Measurements from ENCODE around the gene CEP83. TPM values are rescaled to one million over a fixed set of nuclear protein-coding genes. Genes with fewer than 3 reads are reported as not detected.
A peak's percentile ranks its signal among the peaks of the same experiment; 100 is the strongest.

CEP83 gene
- total RNA-seq, 2 donors from 2014 or later, result 23.3 to 26.3 TPM

DNA sequence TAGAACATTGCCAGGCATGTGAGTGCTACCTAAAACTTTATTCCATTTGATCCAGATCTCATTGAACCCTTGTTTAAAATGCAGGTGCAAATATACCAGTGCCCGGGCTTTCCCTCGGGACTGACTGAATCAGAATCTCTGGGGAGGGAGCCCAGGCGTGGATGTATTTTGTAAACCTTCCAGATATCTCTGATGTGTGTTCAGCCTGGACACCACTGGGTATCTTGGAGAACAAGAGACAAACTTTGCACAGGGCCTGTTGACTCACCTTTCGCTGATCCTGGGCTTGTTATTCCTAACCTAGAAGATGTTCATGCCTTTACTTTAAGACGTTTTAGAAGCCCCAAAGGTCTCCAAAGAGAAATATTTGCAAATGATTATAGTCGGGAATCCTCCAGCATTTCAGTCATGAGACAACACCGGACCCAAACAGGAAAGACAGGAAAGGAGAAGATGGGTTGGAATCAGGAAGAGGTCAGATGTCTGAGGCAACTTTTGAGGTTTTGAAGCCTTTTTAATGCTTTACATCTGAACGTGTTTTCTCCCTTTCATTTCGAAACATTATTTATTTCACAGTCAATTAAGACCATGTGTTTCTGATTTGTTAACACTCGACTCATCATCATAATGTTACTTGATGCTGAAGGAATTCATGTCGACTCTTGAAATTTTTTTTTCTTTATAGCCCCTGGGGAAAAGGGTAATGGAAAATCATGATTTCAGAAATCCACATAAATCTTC is 192.7 kb downstream of the CEP83 start:
- H3K36me3 Mint-ChIP-seq (ENCODE audit: insufficient read depth in 2 of 2), result peaks cover 0 to 2% of the 10 kb centered on the region in 2 donors
- peak overlapping the region; percentile 22 to 29 for H3K4me3 Mint-ChIP-seq
- no peaks in the 10 kb centered on the region for H3K27me3 Mint-ChIP-seq (ENCODE audit: low read depth)
- no peak overlapping the region for H3K27ac Mint-ChIP-seq
- H3K4me1 Mint-ChIP-seq (ENCODE audit: low read depth), result peaks cover 86% of the 10 kb centered on the region
- DNase-seq, result no peak
- ATAC-seq (replicated peaks in 1 of 2), result no peak
- H3K9me3 Mint-ChIP-seq, result no peaks in the 10 kb centered on the region

DNA sequence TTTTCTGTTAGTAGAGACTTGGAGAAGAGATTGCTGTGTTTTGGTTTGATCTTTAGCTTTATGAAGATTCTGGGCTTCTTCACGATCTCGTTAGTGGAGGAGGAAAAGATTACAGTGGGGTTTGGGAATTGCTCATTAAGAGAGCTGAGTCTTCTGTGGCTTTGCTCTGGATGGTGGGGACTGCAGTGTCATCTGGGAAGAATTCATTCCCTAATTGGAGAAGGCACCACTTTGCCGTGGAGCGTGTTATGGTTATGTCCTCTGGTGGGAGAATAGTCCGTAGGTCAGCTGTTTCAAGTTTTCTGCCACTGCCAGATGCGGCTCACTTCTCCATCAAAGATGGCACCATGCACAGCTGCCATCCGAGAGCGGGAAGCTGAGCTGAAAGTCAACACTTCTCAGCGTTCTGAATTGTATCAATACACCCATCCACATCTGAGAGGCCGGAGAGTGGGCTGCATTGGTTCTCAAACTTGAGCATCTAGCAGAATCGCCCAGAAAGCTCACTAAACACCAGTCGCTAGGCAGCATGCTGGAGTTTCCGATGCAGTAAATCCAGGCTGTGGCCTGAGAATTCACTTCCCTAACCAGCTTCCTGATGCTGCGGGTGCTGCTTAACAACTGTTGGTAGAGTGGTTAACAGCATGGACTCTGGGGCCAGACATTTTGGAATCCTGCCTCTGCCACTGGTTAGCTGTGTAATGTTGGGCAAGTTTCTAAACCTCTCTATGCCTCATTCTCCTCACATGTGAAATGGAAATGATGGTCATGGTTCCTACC is 193.5 kb downstream of the CEP83 start:
- peaks cover 82% of the 10 kb centered on the region for H3K4me1 Mint-ChIP-seq (ENCODE audit: low read depth)
- H3K27me3 Mint-ChIP-seq (ENCODE audit: low read depth), result no peaks in the 10 kb centered on the region

DNA sequence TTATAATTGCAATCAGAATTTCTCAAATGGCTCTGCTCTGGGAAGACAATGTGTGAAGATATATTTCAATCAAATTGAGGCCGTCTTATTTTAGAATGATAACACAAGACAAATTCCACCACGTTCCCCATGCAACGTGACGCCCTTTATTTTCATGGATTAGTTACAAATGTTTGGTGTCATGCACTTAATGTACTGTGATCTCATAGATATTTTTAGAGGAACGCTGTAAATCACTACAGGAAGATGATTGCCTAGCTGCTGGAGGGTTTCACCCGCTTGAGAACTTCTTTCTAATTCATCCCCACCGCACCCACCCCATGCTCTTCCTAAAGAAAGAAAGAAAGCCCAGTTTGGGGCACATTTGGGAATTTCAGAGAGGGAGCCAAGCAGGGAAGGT is 194.1 kb downstream of the CEP83 start:
- Mint-ChIP-seq H3K4me1 (ENCODE audit: low read depth) (peaks cover 75% of the 10 kb centered on the region), H3K9me3 (no peaks in the 10 kb centered on the region), H3K4me3 (no peak overlapping the region), H3K27ac (no peak overlapping the region), H3K36me3 (ENCODE audit: insufficient read depth in 2 of 2) (peaks cover 1 to 9% of the 10 kb centered on the region in 2 donors), H3K27me3 (ENCODE audit: low read depth) (no peaks in the 10 kb centered on the region)
- ATAC-seq (replicated peaks in 1 of 2) (no peak), DNase-seq (no peak)

More for the DNA sequence above, 193.5 kb downstream of the CEP83 start:
- ATAC-seq (replicated peaks in 1 of 2) (no peak), DNase-seq (no peak)
- Mint-ChIP-seq H3K27ac (no peak overlapping the region), H3K9me3 (no peaks in the 10 kb centered on the region), H3K36me3 (ENCODE audit: insufficient read depth in 2 of 2) (peaks cover 0 to 4% of the 10 kb centered on the region in 2 donors), H3K4me3 (no peak overlapping the region)

DNA sequence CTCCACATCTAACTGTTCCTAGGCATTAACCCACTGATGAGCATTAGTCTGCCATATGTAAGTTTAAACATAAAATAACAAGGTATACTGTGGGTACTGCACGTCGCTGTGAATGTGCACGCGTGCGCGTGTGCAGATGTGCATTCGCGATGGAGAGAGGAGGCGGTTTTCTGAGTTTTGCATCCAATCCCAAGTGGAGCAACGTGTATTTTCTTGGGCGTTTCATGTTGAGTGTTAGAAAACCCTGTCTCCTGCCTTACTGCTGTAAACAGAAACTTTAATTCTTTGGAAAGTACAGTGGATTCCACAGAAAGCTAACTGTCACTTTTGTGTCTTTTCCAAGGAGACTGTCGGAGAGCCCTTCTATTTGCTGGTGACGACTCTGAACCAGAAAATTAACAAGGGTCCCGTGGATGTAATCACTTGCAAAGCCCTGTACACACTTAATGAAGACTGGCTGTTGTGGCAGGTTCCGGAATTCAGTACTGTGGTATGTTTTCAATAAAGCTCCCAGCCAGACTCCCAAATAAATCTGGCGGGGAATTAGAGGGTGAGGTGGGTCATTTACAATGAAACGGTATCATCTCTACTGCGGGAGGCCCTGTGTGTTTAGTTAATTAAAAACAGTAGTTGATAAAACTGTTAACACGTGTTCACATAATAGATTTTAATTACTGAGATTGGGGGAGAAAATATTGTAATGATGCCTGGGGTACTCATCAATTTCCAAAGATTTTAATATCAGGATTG is 194.8 kb downstream of the CEP83 start:
- ATAC-seq (replicated peaks in 1 of 2) (no peak), DNase-seq (no peak)
- no peak overlapping the region for H3K27ac Mint-ChIP-seq
- peaks cover 69% of the 10 kb centered on the region for H3K4me1 Mint-ChIP-seq (ENCODE audit: low read depth)
- H3K9me3 Mint-ChIP-seq, result no peaks in the 10 kb centered on the region
- H3K27me3 Mint-ChIP-seq (ENCODE audit: low read depth), result no peaks in the 10 kb centered on the region
- peaks cover 2 to 10% of the 10 kb centered on the region in 2 donors for H3K36me3 Mint-ChIP-seq (ENCODE audit: insufficient read depth in 2 of 2)
- H3K4me3 Mint-ChIP-seq, result no peak overlapping the region

GRCh38 chr12:94263905-94264561 is 195.6 kb downstream of the CEP83 start:
- Mint-ChIP-seq H3K4me3 (peak overlapping the region; percentile 75 to 93), H3K9me3 (no peaks in the 10 kb centered on the region), H3K27ac (no peak overlapping the region), H3K36me3 (ENCODE audit: insufficient read depth in 2 of 2) (peaks cover 2 to 10% of the 10 kb centered on the region in 2 donors), H3K27me3 (ENCODE audit: low read depth) (no peaks in the 10 kb centered on the region), H3K4me1 (ENCODE audit: low read depth) (peaks cover 60% of the 10 kb centered on the region)
- ATAC-seq (replicated peaks in 1 of 2) (no peak), DNase-seq (no peak)

- Mint-ChIP-seq H3K9me3 (no peaks in the 10 kb centered on the region), H3K27ac (peak overlapping the region; percentile 94), H3K4me3 (peak overlapping the region; percentile 75 to 93), H3K36me3 (ENCODE audit: insufficient read depth in 2 of 2) (peaks cover 2 to 10% of the 10 kb centered on the region in 2 donors), H3K27me3 (ENCODE audit: low read depth) (no peaks in the 10 kb centered on the region), H3K4me1 (ENCODE audit: low read depth) (peaks cover 52% of the 10 kb centered on the region)
- DNase-seq (peak; percentile 69 to 73), ATAC-seq (replicated peaks in 1 of 2) (peak; percentile 75 to 76)
Observed at GRCh38 chr12:94263011-94263811, 196.5 kb downstream of the CEP83 start.

- ATAC-seq (replicated peaks in 1 of 2), result peak; percentile 77 to 86
- DNase-seq, result peak; percentile 75 to 76
- H3K36me3 Mint-ChIP-seq (ENCODE audit: insufficient read depth in 2 of 2), result peaks cover 2 to 10% of the 10 kb centered on the region in 2 donors
- no peaks in the 10 kb centered on the region for H3K9me3 Mint-ChIP-seq
- H3K4me1 Mint-ChIP-seq (ENCODE audit: low read depth), result peaks cover 44% of the 10 kb centered on the region
- no peaks in the 10 kb centered on the region for H3K27me3 Mint-ChIP-seq (ENCODE audit: low read depth)
- peak overlapping the region; percentile 75 to 93 for H3K4me3 Mint-ChIP-seq
- H3K27ac Mint-ChIP-seq, result peak overlapping the region; percentile 94
Observed at GRCh38 chr12:94262228-94263010, 197.2 kb downstream of the CEP83 start.

GRCh38 chr12:94261786-94262185 is 197.9 kb downstream of the CEP83 start:
- ATAC-seq (replicated peaks in 1 of 2) (no peak), DNase-seq (no peak)
- Mint-ChIP-seq H3K27me3 (ENCODE audit: low read depth) (no peaks in the 10 kb centered on the region), H3K4me1 (ENCODE audit: low read depth) (peaks cover 38% of the 10 kb centered on the region), H3K27ac (peak overlapping the region; percentile 94), H3K9me3 (no peaks in the 10 kb centered on the region), H3K36me3 (ENCODE audit: insufficient read depth in 2 of 2) (peaks cover 2 to 12% of the 10 kb centered on the region in 2 donors), H3K4me3 (peak overlapping the region; percentile 75 to 93)

DNA sequence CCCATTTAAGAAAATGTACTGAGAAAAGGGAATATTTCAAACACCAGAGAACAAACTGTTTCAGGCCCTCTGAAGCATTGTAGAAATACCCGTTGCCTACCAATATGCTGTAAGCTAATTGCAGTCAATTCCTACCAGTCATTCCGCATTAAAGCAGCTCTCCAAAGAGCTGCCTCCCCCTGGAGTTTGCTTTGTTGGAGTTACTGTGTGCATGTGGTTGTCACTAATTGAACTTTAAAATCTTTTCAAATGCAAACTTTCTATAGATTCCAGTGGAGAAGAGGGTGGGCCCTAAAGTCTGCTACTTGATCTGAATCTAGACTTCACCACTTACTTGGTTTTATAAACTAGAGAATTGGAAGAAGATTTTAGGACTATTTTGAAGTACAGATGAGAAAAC is 198.5 kb downstream of the CEP83 start:
- no peaks in the 10 kb centered on the region for H3K9me3 Mint-ChIP-seq
- H3K27ac Mint-ChIP-seq, result peak overlapping the region; percentile 94
- H3K4me3 Mint-ChIP-seq, result no peak overlapping the region
- H3K4me1 Mint-ChIP-seq (ENCODE audit: low read depth), result peaks cover 33% of the 10 kb centered on the region
- ATAC-seq (replicated peaks in 1 of 2) (no peak), DNase-seq (no peak)
- H3K36me3 Mint-ChIP-seq (ENCODE audit: insufficient read depth in 2 of 2), result peaks cover 2 to 15% of the 10 kb centered on the region in 2 donors
- H3K27me3 Mint-ChIP-seq (ENCODE audit: low read depth), result no peaks in the 10 kb centered on the region

DNA sequence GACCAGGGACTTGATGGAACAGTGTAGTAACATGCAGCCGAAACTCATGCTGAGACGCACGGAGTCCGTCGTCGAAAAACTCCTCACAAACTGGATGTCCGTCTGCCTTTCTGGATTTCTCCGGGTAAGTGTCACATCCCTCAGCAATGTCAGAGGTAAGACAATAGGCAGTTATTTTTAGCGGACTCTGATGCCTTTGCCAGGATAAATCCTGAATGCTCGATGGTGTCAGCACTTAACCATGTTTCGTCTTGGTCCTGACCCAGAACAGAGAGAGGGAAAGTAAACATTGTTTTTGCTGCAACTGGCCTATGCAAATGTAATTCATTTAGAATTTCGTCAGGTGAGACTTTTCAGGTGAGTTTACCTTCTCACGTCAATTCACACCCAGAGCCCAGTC is 198.9 kb downstream of the CEP83 start:
- Mint-ChIP-seq H3K4me3 (no peak overlapping the region), H3K36me3 (ENCODE audit: insufficient read depth in 2 of 2) (peaks cover 4 to 12% of the 10 kb centered on the region in 2 donors), H3K27ac (no peak overlapping the region), H3K9me3 (no peaks in the 10 kb centered on the region), H3K27me3 (ENCODE audit: low read depth) (no peaks in the 10 kb centered on the region), H3K4me1 (ENCODE audit: low read depth) (peaks cover 29% of the 10 kb centered on the region)
- ATAC-seq (replicated peaks in 1 of 2) (no peak), DNase-seq (no peak)

GRCh38 chr12:94260017-94260416 is 199.7 kb downstream of the CEP83 start:
- peaks cover 27% of the 10 kb centered on the region for H3K4me1 Mint-ChIP-seq (ENCODE audit: low read depth)

More at GRCh38 chr12:94260017-94260416, 199.7 kb downstream of the CEP83 start:
- no peak for ATAC-seq (replicated peaks in 1 of 2)
- DNase-seq, result no peak
- Mint-ChIP-seq H3K27ac (no peak overlapping the region), H3K36me3 (ENCODE audit: insufficient read depth in 2 of 2) (peaks cover 4 to 12% of the 10 kb centered on the region in 2 donors), H3K27me3 (ENCODE audit: low read depth) (no peaks in the 10 kb centered on the region), H3K4me3 (no peak overlapping the region), H3K9me3 (no peaks in the 10 kb centered on the region)
